Measurements from ENCODE around the gene NPTXR.
"Not testable (repeated sequence)": the region's sequence is repeated elsewhere in the genome, so short reads cannot be mapped to it uniquely, and the experiment has no call there.

Gene NPTXR

GRCh38 chr22:38831166-38831945, 12.5 kb downstream of the NPTXR start:
- no peak for DNase-seq (ENCODE audit: low spot score)

DNA sequence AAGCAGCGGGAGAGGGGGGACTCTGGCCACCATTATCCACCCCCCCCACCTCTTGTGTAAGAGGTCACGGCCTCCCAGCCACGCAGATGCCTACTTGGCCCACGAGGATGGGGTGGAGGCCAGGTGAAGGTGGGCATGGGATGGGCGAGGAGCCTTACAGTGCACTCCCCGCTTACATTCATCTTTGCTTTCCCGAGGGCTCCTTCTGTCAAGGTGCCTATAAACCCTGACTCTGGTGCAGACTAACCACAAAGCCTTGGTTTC, 13.1 kb downstream of the NPTXR start:
- DNase-seq (ENCODE audit: low spot score), result no peak

- DNase-seq (ENCODE audit: low spot score), result no peak
Observed at GRCh38 chr22:38830026-38830844, 13.6 kb downstream of the NPTXR start.

DNA sequence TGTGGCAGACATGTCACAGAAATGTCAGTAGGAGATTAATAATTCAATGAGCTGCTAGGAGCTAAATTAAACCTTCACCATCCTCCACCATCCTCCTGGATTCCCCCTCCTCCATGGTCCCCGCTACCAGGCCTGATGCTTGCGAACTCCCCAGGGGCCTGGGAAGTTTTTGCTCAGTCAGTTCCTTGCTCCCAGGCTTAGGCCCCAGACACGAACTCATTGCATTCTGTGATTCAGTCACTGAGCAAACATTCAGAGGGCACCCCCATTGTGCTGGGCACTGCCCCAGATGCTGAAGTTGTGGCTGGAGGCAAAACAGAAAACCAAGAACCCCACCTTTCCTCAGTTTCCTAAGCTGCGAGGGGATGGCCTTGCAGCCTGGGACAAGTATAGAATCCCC, 14.3 kb downstream of the NPTXR start:
- DNase-seq (ENCODE audit: low spot score), result no peak

DNA sequence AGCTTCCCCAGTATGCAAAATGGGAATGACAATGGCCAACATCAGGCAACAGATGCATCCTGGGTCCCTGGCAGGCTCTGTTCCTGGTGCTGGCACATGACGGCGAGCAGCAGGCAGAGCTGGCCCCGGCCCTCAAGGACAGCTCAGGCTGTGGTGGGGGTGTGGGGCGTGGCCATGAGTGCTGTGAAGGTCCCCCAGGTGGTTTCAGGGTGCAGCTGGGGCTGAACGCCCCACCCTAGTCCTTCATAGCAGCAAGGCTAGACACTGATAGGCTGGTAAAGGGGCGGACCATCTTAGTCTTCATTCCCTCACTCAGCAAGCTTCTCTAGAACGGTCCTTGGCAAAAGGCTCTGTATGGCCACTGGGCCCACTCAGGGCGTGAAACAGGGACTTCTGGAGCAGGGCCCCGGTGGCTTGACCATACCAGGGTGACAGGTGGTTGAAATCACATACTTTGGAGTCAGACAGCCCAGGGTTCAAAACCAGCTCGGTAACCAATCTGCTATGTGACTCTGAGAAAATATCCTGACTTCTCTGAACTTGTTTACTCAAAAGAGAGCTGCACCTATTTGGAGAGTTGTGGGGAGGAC, 15.1 kb downstream of the NPTXR start:
- DNase-seq (ENCODE audit: low spot score), result no peak

DNA sequence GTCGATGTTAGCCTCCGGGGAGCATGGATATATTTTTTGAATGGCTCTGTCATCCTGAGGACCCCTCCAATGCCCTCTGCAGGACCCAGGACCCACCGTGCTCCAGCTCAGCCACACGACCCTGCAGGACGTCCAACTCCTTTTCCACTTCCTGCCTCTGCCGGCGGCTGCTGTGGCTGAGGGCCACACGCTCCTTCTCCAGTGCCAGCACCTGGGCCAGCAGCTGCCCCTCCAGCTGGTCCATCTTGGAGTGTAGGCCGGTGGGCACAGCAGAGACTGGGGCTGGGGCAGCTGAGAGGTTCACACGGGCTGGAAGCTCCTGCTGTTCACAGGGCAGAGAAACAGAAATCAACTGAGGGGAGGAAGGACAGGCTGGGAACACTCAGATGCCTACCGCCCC, 15.6 kb downstream of the NPTXR start:
- DNase-seq (ENCODE audit: low spot score), result no peak

DNA sequence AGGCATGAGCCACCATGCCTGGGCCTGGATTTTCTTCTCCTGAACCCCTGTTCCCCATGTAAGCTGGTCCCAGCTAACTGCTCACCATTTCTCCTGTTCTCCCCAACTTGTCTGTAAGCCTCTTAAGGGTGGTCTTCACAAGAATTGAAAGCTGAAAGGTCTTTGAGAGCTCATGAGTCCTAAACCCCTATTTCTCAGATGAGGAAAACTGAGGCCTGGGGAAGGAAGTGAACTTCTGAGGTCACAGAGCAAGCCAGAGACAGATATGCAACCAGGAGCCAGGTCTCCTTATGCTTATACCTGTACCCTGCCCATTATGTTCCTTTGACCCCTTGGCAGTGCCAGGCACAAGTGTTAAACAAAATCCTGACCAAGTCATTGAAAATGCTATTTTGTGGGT, 16.3 kb downstream of the NPTXR start:
- no peak for DNase-seq (ENCODE audit: low spot score)

GRCh38 chr22:38826801-38827200, 17.0 kb downstream of the NPTXR start:
- no peak for DNase-seq (ENCODE audit: low spot score)

DNA sequence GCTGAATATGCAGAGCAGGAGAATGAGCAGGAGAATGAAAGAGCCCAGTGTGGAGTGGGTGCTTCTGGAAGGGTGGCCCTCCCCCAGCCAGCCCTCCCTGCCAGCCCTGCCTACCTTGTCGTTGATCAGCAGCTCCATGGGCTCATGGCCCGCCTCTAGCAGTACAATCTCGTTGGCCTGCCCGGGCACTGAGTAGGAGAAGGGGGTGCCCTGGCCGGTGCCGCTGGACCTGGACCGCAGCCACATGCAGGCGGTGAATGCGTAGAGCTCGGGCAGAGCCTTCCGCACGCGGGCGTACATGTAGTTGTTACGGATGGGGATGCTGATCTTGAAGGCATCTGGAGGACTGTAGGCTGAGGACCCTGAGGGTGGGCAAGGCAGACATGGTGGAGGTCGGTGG, 17.4 kb downstream of the NPTXR start:
- DNase-seq (ENCODE audit: low spot score), result no peak

GRCh38 chr22:38824585-38824984, 19.2 kb downstream of the NPTXR start:
- peak; percentile 86 for DNase-seq (ENCODE audit: low spot score)

- no peak for DNase-seq (ENCODE audit: low spot score)
Observed at GRCh38 chr22:38823637-38824036, 20.2 kb downstream of the NPTXR start.

DNA sequence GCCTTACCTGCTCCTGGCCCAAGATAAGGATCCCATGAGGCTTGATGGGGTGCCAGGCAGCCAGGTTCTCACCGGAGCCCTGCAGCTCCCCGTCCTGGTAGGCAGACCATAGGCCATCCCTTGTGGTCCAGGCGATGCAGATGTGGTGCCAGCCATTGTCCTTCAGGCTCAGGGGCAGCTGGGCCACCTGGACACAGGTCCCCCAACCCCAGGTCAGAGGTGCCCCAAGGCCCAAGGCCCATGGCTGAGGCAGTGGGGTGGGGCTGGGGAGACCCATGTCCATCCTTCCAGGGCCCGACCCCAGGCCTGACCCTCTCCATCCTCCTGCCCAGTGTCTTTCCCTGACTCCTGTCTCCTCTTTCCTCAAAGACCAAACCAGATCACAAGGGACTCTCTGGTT, 20.8 kb downstream of the NPTXR start:
- DNase-seq (ENCODE audit: low spot score), result no peak

DNA sequence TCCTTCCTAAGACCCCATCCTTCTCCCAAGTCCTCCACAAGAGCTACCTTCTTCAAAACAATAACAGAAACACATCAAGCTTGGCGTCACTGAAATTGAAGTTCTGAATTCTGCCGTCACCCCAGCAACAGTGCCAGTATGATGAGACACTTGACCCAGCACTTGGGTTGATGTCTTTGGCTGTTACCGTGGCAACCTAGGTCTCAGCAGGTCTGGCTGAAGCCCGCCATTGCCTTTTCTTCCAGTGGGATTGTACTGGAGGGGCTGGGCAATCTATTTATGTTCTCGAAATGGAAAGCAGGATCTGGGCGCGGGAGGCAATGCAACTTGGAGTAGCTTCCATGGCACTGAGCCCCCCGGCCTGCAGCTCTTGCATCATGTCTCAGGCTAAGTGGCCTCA, 23.8 kb downstream of the NPTXR start:
- DNase-seq (ENCODE audit: low spot score), result no peak

- DNase-seq (ENCODE audit: low spot score), result no peak
Observed at GRCh38 chr22:38819387-38819940, 24.4 kb downstream of the NPTXR start.

GRCh38 chr22:38817196-38817595, 26.6 kb downstream of the NPTXR start:
- no peak for DNase-seq (ENCODE audit: low spot score)

DNA sequence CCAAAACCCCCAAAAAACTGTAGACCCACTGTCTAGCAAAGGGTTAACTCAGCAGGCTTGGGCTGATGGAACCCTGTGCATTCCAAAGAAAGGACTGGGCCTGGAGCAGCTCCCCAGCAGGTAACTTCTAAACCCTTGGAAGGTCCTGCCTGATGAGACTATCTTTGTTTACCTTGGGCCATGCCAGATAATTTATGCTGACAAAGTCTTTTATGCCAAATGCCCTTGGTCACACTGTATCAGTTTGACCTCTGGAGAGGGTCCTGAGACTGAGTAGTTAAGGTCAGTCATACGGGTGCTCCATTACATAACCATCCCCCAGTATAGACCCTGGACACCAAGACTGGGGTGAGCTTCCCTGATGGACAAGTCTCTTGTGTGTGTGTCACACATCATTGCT, 28.0 kb downstream of the NPTXR start:
- DNase-seq (ENCODE audit: low spot score), result no peak

DNA sequence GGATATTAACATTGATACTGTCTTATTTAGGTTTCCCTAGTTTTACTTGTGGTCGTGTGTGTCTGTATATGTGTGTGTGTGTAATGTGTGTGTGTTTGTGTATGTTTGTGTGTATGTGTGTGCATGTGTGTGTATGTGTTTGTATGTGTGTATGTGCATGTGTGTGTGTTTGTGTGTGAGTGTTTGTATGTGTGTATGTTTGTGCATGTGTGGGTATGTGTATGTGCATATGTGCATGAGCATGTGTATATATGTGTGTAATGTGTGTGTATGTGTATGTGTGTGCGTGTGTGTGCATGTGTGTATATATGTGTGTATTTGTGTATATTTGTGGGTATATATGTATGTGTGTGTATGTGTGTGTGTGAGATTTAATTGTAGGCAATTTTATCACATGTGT, 32.6 kb downstream of the NPTXR start:
- no peak for DNase-seq (ENCODE audit: low spot score)

- not testable (repeated sequence) for DNase-seq (ENCODE audit: low spot score)
Observed at GRCh38 chr22:38805041-38805593, 38.7 kb downstream of the NPTXR start.

- peak; percentile 89 for DNase-seq (ENCODE audit: low spot score)
Observed at GRCh38 chr22:38802671-38803121, 41.1 kb downstream of the NPTXR start.

GRCh38 chr22:38799265-38800002, 44.4 kb downstream of the NPTXR start:
- DNase-seq (ENCODE audit: low spot score), result peak; percentile 52

DNA sequence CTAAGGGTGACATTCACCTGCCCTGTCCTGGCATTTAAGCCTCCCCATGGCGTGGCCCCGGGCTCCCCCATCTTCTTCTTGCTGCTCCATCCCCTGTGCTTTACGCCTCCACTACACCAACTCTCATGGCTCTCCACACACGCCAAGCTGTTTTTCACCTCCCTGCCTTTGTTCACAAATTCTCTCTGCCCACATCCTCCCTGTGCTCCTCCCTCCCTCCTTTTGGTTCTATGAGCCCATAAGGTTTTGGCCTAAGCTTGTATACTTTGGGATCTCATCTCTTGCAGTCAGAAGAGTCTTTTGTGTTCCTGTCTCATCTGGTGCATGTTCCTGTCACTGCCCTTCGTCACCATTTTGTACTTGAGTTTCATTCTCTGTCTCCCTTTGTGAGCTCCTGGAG, 45.3 kb downstream of the NPTXR start:
- DNase-seq (ENCODE audit: low spot score), result no peak
